ENCODE data around the gene HMCN1.
A peak's percentile ranks its signal among the peaks of the same experiment; 100 is the strongest.

Gene HMCN1

GRCh38 chr1:185733818-185734735, at the start of gene HMCN1:
Gene HMCN1, plus strand, starts transcription at chr1:185734391. Its CDS starts 389 bp downstream, at chr1:185734780.
- DNase-seq, result peak; percentile 64

- DNase-seq, result no peak
Measured at GRCh38 chr1:185686821-185687778, 47.1 kb upstream of the HMCN1 start.

- DNase-seq, result no peak
Measured at GRCh38 chr1:185690527-185690926, 43.7 kb upstream of the HMCN1 start.

GRCh38 chr1:185693654-185694053, 40.5 kb upstream of the HMCN1 start:
- no peak for DNase-seq

- peak; percentile 75 for DNase-seq
Measured at GRCh38 chr1:185694081-185694480, 40.1 kb upstream of the HMCN1 start.

- DNase-seq, result peak; percentile 16
Measured at GRCh38 chr1:185695299-185695698, 38.9 kb upstream of the HMCN1 start.

- no peak for DNase-seq
Measured at GRCh38 chr1:185696422-185697150, 37.6 kb upstream of the HMCN1 start.

GRCh38 chr1:185699874-185700273, 34.3 kb upstream of the HMCN1 start:
- DNase-seq, result no peak

GRCh38 chr1:185701650-185702049, 32.5 kb upstream of the HMCN1 start:
- no peak for DNase-seq

GRCh38 chr1:185704181-185704580, 30.0 kb upstream of the HMCN1 start:
- peak; percentile 21 for DNase-seq

GRCh38 chr1:185716095-185716494, 18.1 kb upstream of the HMCN1 start:
- no peak for DNase-seq

- no peak for DNase-seq
Measured at GRCh38 chr1:185719021-185719420, 15.2 kb upstream of the HMCN1 start.

- DNase-seq, result peak; percentile 65
Measured at GRCh38 chr1:185720633-185721272, 13.4 kb upstream of the HMCN1 start.

- DNase-seq, result peak; percentile 5
Measured at GRCh38 chr1:185721553-185721952, 12.6 kb upstream of the HMCN1 start.

GRCh38 chr1:185722098-185722497, 12.1 kb upstream of the HMCN1 start:
- no peak for DNase-seq

- DNase-seq, result no peak
Measured at GRCh38 chr1:185727726-185728125, 6.5 kb upstream of the HMCN1 start.

GRCh38 chr1:185731446-185731845, 2.7 kb upstream of the HMCN1 start:
- no peak for DNase-seq

- no peak for DNase-seq
Measured at GRCh38 chr1:185732951-185733350, 1.2 kb upstream of the HMCN1 start.

- DNase-seq, result no peak
Measured at GRCh38 chr1:185734929-185735700, 924 bp downstream of the HMCN1 start.

GRCh38 chr1:185735701-185736064, 1.5 kb downstream of the HMCN1 start:
- no peak for DNase-seq

- no peak for DNase-seq
Measured at GRCh38 chr1:185739967-185740366, 5.8 kb downstream of the HMCN1 start.

GRCh38 chr1:185741551-185741950, 7.4 kb downstream of the HMCN1 start:
- no peak for DNase-seq

Measured in hematopoietic multipotent progenitor cell treated with erythropoietin and hydrocortisone succinate and interleukin-3 and kit ligand, for 6 days (in vitro differentiated cells).